Peyer's patch (tissue), 4 donors: ENCODE data around the gene PDK2. TPM values are rescaled to one million over a fixed set of nuclear protein-coding genes. Genes with fewer than 3 reads are reported as not detected.

Source experiments
- DNase-seq, 3 donors: peaks; one replicate each; pipeline ENCODE4 v3.0.0-alpha.2; 2017 to 2019
- H3K27ac ChIP-seq, 4 donors: fragments of 200-600 bp; sonication (generic); one replicate each; pipeline ENCODE4 v1.5.1; 2016 to 2019
- H3K27me3 ChIP-seq, 2 donors: fragments of 200-600 bp; sonication (generic); one replicate each; pipeline ENCODE4 v1.5.1; 2019
- H3K36me3 ChIP-seq, 3 donors: fragments of 200-600 bp; sonication (generic); one replicate each; pipeline ENCODE4 v1.5.1; 2016 to 2019
- H3K4me1 ChIP-seq, 4 donors: fragments of 200-600 bp; sonication (generic); one replicate each; pipeline ENCODE4 v1.5.1; 2016 to 2019
- H3K4me3 ChIP-seq, 4 donors: fragments of 200-600 bp; sonication (generic); 1 replicate in 3 of 4; 2 replicates in 1 of 4; pipeline ENCODE4 v1.5.1; 2016 to 2019; ENCODE audit warnings: mild to moderate bottlenecking in 1 of 4
- H3K9me3 ChIP-seq, 4 donors: fragments of 200-600 bp; sonication (generic); one replicate each; pipeline ENCODE4 v1.5.1; 2016 to 2019; ENCODE audit warnings: mild to moderate bottlenecking in 1 of 4
- POLR2A ChIP-seq, 2 donors: fragments of 450-650 bp; IDR thresholded peaks; one replicate each; pipeline ENCODE4 v1.5.1; 2017; ENCODE audit warnings: antibody characterized with exemption in 2 of 2, mild to moderate bottlenecking in 2 of 2, moderate library complexity in 2 of 2
- total RNA-seq, 4 donors: library from RNA; depleted of rRNA; stranded (reverse); fragments of >200 nt; gene quantifications; one replicate each; pipeline ENCODE4 v1.1.0, GENCODE V29; 2016
- TF ChIP-seq, protein P1 (sequence below), 6 experiments: fragments of 450-650 bp in 4 of 6; fragments of 200-600 bp in 2 of 6; sonication (generic) in 1 of 6; IDR thresholded peaks; one replicate each; pipeline ENCODE4 v1.5.1; 2017 to 2019; ENCODE audit warnings: antibody characterized with exemption in 6 of 6, mild to moderate bottlenecking in 3 of 6, moderate library complexity in 1 of 6

The PDK2 gene
- total RNA-seq, 4 donors from 2014 or later: 23.1 to 283 (median 164) TPM

GRCh38 chr17:50064253-50065001 lies 30.7 kb upstream of the PDK2 start:
- H3K27me3 ChIP-seq: no peaks in the 10 kb centered on the region
- H3K4me3 ChIP-seq: no peak overlapping the region
- peaks cover 0 to 15% (median 0%) of the 10 kb centered on the region in 3 donors for H3K36me3 ChIP-seq
- no peak for DNase-seq
- H3K9me3 ChIP-seq: no peaks in the 10 kb centered on the region
- peaks cover 0 to 44% (median 5%) of the 10 kb centered on the region in 4 donors for H3K4me1 ChIP-seq
- peak overlapping the region in 2 of 4 donors; percentile 69 to 78 for H3K27ac ChIP-seq
- TF ChIP-seq POLR2A (IDR thresholded peaks at IDR 0.05): no peak
- TF ChIP-seq, protein P1, sequence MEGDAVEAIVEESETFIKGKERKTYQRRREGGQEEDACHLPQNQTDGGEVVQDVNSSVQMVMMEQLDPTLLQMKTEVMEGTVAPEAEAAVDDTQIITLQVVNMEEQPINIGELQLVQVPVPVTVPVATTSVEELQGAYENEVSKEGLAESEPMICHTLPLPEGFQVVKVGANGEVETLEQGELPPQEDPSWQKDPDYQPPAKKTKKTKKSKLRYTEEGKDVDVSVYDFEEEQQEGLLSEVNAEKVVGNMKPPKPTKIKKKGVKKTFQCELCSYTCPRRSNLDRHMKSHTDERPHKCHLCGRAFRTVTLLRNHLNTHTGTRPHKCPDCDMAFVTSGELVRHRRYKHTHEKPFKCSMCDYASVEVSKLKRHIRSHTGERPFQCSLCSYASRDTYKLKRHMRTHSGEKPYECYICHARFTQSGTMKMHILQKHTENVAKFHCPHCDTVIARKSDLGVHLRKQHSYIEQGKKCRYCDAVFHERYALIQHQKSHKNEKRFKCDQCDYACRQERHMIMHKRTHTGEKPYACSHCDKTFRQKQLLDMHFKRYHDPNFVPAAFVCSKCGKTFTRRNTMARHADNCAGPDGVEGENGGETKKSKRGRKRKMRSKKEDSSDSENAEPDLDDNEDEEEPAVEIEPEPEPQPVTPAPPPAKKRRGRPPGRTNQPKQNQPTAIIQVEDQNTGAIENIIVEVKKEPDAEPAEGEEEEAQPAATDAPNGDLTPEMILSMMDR (IDR thresholded peaks at IDR 0.05): no peak

GRCh38 chr17:50065056-50065455 lies 30.1 kb upstream of the PDK2 start:
- H3K4me1 ChIP-seq: peaks cover 0 to 38% (median 5%) of the 10 kb centered on the region in 4 donors
- no peaks in the 10 kb centered on the region for H3K9me3 ChIP-seq
- peak overlapping the region in 2 of 4 donors; percentile 69 to 78 for H3K27ac ChIP-seq
- TF ChIP-seq, protein P1 (IDR thresholded peaks at IDR 0.05): no peak
- TF ChIP-seq POLR2A (IDR thresholded peaks at IDR 0.05): no peak
- H3K27me3 ChIP-seq: no peaks in the 10 kb centered on the region
- H3K4me3 ChIP-seq: no peak overlapping the region
- no peak for DNase-seq
- peaks cover 0 to 22% (median 0%) of the 10 kb centered on the region in 3 donors for H3K36me3 ChIP-seq

DNA sequence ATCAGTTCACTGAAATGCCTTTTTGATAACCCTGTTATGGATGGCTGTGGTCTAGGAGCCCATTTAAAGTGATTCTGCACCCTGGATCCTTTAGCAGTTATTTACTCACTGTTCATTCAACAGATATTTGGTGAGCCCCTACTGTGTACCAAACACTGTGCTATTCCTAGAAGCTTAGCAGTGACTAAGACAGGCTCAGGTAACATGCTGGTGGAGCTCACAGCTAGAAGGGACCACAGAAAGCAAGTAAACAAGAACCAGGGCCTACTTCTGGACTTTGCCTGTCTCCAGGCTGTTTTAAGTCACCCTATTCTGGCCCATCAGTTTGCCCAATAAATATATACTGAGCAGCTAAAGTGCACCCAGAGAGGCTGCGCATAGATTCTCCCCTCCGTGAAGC lies 28.2 kb upstream of the PDK2 start:
- Histone ChIP-seq H3K9me3 (no peaks in the 10 kb centered on the region), H3K36me3 (peaks cover 0 to 39% (median 0%) of the 10 kb centered on the region in 3 donors), H3K4me3 (no peak overlapping the region), H3K4me1 (peaks cover 0 to 19% (median 0%) of the 10 kb centered on the region in 4 donors), H3K27me3 (no peaks in the 10 kb centered on the region), H3K27ac (no peak overlapping the region)
- no peak for DNase-seq
- no peak for TF ChIP-seq POLR2A (IDR thresholded peaks at IDR 0.05)
- TF ChIP-seq, protein P1 (IDR thresholded peaks at IDR 0.05): no peak

DNA sequence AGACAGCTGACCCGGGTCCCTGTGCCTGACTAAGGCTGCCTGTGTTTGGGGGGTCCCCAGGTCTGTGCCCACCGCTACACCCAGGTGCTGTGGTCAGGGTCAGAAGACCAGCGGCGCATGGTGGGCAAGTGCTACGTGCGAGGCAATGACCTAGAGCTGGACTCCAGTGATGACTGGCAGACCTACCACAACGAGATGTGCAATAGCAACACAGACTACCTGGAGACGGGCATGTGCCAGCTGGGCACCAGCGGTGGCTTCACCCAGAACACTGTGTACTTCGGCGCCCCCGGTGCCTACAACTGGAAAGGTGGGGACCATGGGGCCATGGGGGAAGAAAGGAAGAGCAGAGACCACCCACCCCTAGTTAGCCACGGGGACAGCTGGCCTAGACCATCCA lies 27.2 kb upstream of the PDK2 start:
- Histone ChIP-seq H3K4me3 (no peak overlapping the region), H3K4me1 (peaks cover 0 to 9% (median 0%) of the 10 kb centered on the region in 4 donors), H3K27me3 (no peaks in the 10 kb centered on the region), H3K9me3 (no peaks in the 10 kb centered on the region), H3K27ac (no peak overlapping the region), H3K36me3 (peaks cover 0 to 49% (median 0%) of the 10 kb centered on the region in 3 donors)
- TF ChIP-seq, protein P1 (IDR thresholded peaks at IDR 0.05): no peak
- TF ChIP-seq POLR2A (IDR thresholded peaks at IDR 0.05): no peak
- DNase-seq: peak in 1 of 3 donors; percentile 29

DNA sequence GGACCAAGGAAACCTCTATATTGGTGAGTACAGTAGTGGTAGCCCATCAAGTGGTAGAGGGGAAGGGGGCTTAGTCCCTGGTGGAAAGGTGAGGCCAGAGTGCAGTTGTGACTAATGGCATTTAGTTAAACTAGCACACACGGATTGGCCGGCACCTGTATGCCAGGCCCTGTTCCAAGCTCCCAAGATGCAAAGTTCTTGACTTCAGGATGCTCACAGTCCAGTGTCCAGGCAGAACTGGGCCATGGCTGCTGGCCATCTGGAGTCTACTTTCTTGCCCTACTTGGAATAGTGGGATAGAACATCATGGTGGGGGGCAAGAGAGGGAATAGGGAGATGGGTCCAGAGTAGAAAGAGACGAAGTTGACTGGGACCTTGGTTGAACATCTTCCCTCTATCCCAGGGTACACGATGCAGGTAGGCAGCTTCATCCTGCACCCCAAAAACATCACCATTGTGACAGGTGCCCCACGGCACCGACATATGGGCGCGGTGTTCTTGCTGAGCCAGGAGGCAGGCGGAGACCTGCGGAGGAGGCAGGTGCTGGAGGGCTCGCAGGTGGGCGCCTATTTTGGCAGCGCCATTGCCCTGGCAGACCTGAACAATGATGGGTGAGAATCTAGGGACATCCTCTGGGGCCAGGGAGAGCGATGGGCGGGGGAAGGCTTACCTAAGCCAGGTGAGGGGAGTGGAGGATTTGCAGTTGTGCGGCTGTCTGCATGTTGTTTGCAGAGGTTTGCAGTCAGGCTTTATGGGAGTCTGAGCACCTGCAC lies 24.1 kb upstream of the PDK2 start:
- TF ChIP-seq, protein P1 (IDR thresholded peaks at IDR 0.05): no peak
- TF ChIP-seq POLR2A (IDR thresholded peaks at IDR 0.05): no peak
- H3K9me3 ChIP-seq: no peaks in the 10 kb centered on the region
- no peak for DNase-seq
- H3K27me3 ChIP-seq: no peaks in the 10 kb centered on the region
- H3K36me3 ChIP-seq: peaks cover 0 to 77% (median 0%) of the 10 kb centered on the region in 3 donors
- H3K27ac ChIP-seq: no peak overlapping the region
- H3K4me3 ChIP-seq: no peak overlapping the region
- H3K4me1 ChIP-seq: no peaks in the 10 kb centered on the region
